ENCODE results near the gene ERG28.
"Not testable (repeated sequence)": the region's sequence is repeated elsewhere in the genome, so short reads cannot be mapped to it uniquely, and the experiment has no call there.

ERG28 gene

GRCh38 chr14:75699331-75699730 lies 38.7 kb upstream of the ERG28 start:
- peaks cover 42% of the 10 kb centered on the region for H3K36me3 ChIP-seq (ENCODE audit: insufficient read depth, insufficient read length, low read length)
- no peaks in the 10 kb centered on the region for H3K27me3 ChIP-seq (ENCODE audit: insufficient read depth, insufficient read length)
- no peak overlapping the region for H3K9ac ChIP-seq (ENCODE audit: insufficient read length, low read depth)
- no peak overlapping the region for H3K4me3 ChIP-seq (ENCODE audit: insufficient read length, low read depth)
- TF ChIP-seq YY1 (IDR thresholded peaks at IDR 0.05; ENCODE audit: insufficient read depth, insufficient read length) (no peak), SUZ12 (IDR thresholded peaks at IDR 0.05; ENCODE audit: extremely low read depth, insufficient read depth, insufficient read length) (no peak), ZNF274 (IDR thresholded peaks at IDR 0.05; ENCODE audit: low read depth, low read length) (no peak)
- H3K4me1 ChIP-seq (ENCODE audit: insufficient read depth, insufficient read length): no peaks in the 10 kb centered on the region
- peaks cover 4% of the 10 kb centered on the region; the same call in 1 of the 2 replicates for H3K9me3 ChIP-seq (ENCODE audit: insufficient read depth, low read length)
- no peak for DNase-seq (ENCODE audit: low read depth, low spot score)

DNA sequence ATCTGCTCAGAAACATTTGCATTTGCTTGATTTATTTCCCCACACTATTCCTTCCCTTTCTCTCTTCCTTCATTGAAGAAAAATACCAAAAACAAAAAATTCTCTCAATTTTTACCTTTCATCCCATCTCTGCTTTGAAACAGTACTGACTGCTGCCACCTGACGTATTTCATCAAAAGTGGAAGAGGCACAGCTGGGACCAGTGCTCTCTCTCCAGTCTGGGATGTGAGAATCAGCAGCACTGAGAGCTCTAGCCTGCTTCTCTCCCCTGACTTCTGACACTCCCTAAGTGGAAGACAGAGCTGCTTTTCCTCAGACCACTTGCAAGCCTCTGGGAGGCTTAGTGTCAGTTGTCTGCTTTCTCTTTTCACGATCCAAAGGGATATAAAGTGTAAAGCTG lies 37.2 kb upstream of the ERG28 start:
- peaks cover 10% of the 10 kb centered on the region; the same call in 1 of the 2 replicates for H3K9me3 ChIP-seq (ENCODE audit: insufficient read depth, low read length)
- TF ChIP-seq YY1 (IDR thresholded peaks at IDR 0.05; ENCODE audit: insufficient read depth, insufficient read length): no peak
- no peak for TF ChIP-seq ZNF274 (IDR thresholded peaks at IDR 0.05; ENCODE audit: low read depth, low read length)
- no peak for TF ChIP-seq SUZ12 (IDR thresholded peaks at IDR 0.05; ENCODE audit: extremely low read depth, insufficient read depth, insufficient read length)
- peaks cover 48% of the 10 kb centered on the region for H3K36me3 ChIP-seq (ENCODE audit: insufficient read depth, insufficient read length, low read length)
- no peak overlapping the region for H3K4me3 ChIP-seq (ENCODE audit: insufficient read length, low read depth)
- no peak for DNase-seq (ENCODE audit: low read depth, low spot score)
- no peaks in the 10 kb centered on the region for H3K4me1 ChIP-seq (ENCODE audit: insufficient read depth, insufficient read length)
- H3K27me3 ChIP-seq (ENCODE audit: insufficient read depth, insufficient read length): no peaks in the 10 kb centered on the region
- H3K9ac ChIP-seq (ENCODE audit: insufficient read length, low read depth): no peak overlapping the region

GRCh38 chr14:75697386-75697785 lies 36.7 kb upstream of the ERG28 start:
- H3K4me3 ChIP-seq (ENCODE audit: insufficient read length, low read depth): no peak overlapping the region
- peaks cover 10% of the 10 kb centered on the region; the same call in 1 of the 2 replicates for H3K9me3 ChIP-seq (ENCODE audit: insufficient read depth, low read length)
- H3K4me1 ChIP-seq (ENCODE audit: insufficient read depth, insufficient read length): no peaks in the 10 kb centered on the region
- no peak for DNase-seq (ENCODE audit: low read depth, low spot score)
- H3K36me3 ChIP-seq (ENCODE audit: insufficient read depth, insufficient read length, low read length): peaks cover 52% of the 10 kb centered on the region
- no peaks in the 10 kb centered on the region for H3K27me3 ChIP-seq (ENCODE audit: insufficient read depth, insufficient read length)
- no peak overlapping the region for H3K9ac ChIP-seq (ENCODE audit: insufficient read length, low read depth)
- no peak for TF ChIP-seq ZNF274 (IDR thresholded peaks at IDR 0.05; ENCODE audit: low read depth, low read length)
- no peak for TF ChIP-seq YY1 (IDR thresholded peaks at IDR 0.05; ENCODE audit: insufficient read depth, insufficient read length)
- no peak for TF ChIP-seq SUZ12 (IDR thresholded peaks at IDR 0.05; ENCODE audit: extremely low read depth, insufficient read depth, insufficient read length)

DNA sequence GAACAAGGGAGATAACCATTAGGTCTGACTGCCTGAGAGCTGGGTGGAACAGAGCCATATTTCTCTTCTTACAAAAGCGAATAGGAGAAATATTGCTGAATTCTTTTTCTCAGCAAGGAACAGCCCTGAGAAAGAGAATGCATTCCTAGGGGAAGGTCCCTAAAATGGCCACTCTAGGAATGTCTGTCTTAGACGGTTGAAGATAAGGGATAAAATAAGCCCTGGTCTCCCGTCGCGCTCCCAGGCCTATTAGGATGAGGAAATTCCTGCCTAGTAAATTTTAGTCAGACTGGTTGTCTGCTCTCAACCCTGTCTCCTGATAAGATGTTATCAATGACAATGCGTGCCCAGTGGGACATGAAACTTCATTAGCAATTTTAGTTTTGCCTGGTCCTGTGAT lies 34.3 kb upstream of the ERG28 start:
- H3K4me3 ChIP-seq (ENCODE audit: insufficient read length, low read depth); H3K4me1 ChIP-seq (ENCODE audit: insufficient read depth, insufficient read length): not testable (repeated sequence)
- peaks cover 55% of the 10 kb centered on the region for H3K36me3 ChIP-seq (ENCODE audit: insufficient read depth, insufficient read length, low read length)

DNA sequence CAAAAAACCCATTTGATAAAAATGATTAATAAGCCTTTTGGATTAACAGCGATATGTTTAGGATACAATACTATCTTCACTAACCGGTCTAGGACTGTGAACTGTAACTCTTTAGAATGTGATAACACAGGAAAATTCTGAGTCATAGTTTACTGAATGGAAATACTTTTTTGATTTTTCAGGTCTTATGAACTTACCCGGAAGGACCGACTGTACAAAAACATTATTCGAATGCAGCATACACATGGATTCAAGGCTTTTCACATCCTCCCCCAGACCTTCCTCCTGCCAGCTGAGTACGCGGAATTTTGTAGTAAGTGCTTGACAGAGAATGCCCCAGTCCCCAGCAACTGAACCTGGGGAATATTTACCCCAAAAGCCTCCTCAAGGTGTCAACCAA lies 29.3 kb upstream of the ERG28 start:
- H3K4me1 ChIP-seq (ENCODE audit: insufficient read depth, insufficient read length): no peaks in the 10 kb centered on the region

More for the DNA sequence above, 34.3 kb upstream of the ERG28 start:
- not testable (repeated sequence) for DNase-seq (ENCODE audit: low read depth, low spot score); H3K9me3 ChIP-seq (ENCODE audit: insufficient read depth, low read length); H3K9ac ChIP-seq (ENCODE audit: insufficient read length, low read depth); H3K27me3 ChIP-seq (ENCODE audit: insufficient read depth, insufficient read length)

DNA sequence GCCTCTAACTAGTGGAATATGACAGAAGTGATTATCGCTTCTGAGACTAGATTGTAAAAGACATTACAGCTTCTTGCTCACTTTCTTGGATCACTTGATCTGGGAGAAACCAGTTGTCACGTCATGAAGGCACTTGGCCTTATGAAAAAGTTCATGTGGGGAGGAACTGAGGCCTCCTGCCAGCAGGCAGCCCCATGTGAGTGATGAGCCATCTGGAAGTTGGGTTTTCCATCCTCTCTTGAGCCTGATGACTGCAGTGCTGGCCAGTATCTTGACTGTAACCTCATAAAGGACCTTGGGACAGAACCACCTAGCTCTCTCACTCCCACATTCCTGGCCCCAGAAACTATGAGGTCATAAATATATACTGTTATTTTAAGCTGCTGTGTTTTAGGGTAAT lies 28.3 kb upstream of the ERG28 start:
- no peaks in the 10 kb centered on the region for H3K4me1 ChIP-seq (ENCODE audit: insufficient read depth, insufficient read length)
- H3K9ac ChIP-seq (ENCODE audit: insufficient read length, low read depth): no peak overlapping the region
- H3K9me3 ChIP-seq (ENCODE audit: insufficient read depth, low read length): peaks cover 2% of the 10 kb centered on the region; the same call in 1 of the 2 replicates
- peaks cover 37% of the 10 kb centered on the region for H3K36me3 ChIP-seq (ENCODE audit: insufficient read depth, insufficient read length, low read length)
- no peak overlapping the region for H3K4me3 ChIP-seq (ENCODE audit: insufficient read length, low read depth)
- DNase-seq (ENCODE audit: low read depth, low spot score): no peak
- TF ChIP-seq ZNF274 (IDR thresholded peaks at IDR 0.05; ENCODE audit: low read depth, low read length): no peak
- no peak for TF ChIP-seq YY1 (IDR thresholded peaks at IDR 0.05; ENCODE audit: insufficient read depth, insufficient read length)
- no peak for TF ChIP-seq SUZ12 (IDR thresholded peaks at IDR 0.05; ENCODE audit: extremely low read depth, insufficient read depth, insufficient read length)
- no peaks in the 10 kb centered on the region for H3K27me3 ChIP-seq (ENCODE audit: insufficient read depth, insufficient read length)

More for the DNA sequence above, 29.3 kb upstream of the ERG28 start:
- no peak overlapping the region for H3K9ac ChIP-seq (ENCODE audit: insufficient read length, low read depth)
- no peak for TF ChIP-seq YY1 (IDR thresholded peaks at IDR 0.05; ENCODE audit: insufficient read depth, insufficient read length)
- H3K36me3 ChIP-seq (ENCODE audit: insufficient read depth, insufficient read length, low read length): peaks cover 39% of the 10 kb centered on the region
- peaks cover 8% of the 10 kb centered on the region; the same call in 1 of the 2 replicates for H3K9me3 ChIP-seq (ENCODE audit: insufficient read depth, low read length)
- H3K4me3 ChIP-seq (ENCODE audit: insufficient read length, low read depth): no peak overlapping the region
- H3K27me3 ChIP-seq (ENCODE audit: insufficient read depth, insufficient read length): no peaks in the 10 kb centered on the region
- DNase-seq (ENCODE audit: low read depth, low spot score): no peak

GRCh38 chr14:75685910-75686309 lies 25.2 kb upstream of the ERG28 start:
- Histone ChIP-seq H3K4me1 (ENCODE audit: insufficient read depth, insufficient read length) (no peaks in the 10 kb centered on the region), H3K9me3 (ENCODE audit: insufficient read depth, low read length) (no peaks in the 10 kb centered on the region), H3K9ac (ENCODE audit: insufficient read length, low read depth) (no peak overlapping the region), H3K27me3 (ENCODE audit: insufficient read depth, insufficient read length) (no peaks in the 10 kb centered on the region), H3K4me3 (ENCODE audit: insufficient read length, low read depth) (no peak overlapping the region), H3K36me3 (ENCODE audit: insufficient read depth, insufficient read length, low read length) (peaks cover 34% of the 10 kb centered on the region)
- DNase-seq (ENCODE audit: low read depth, low spot score): no peak
- TF ChIP-seq YY1 (IDR thresholded peaks at IDR 0.05; ENCODE audit: insufficient read depth, insufficient read length) (no peak), ZNF274 (IDR thresholded peaks at IDR 0.05; ENCODE audit: low read depth, low read length) (no peak), SUZ12 (IDR thresholded peaks at IDR 0.05; ENCODE audit: extremely low read depth, insufficient read depth, insufficient read length) (no peak)
